HT-29 (cell line): ENCODE results near the gene RPS6KC1. TPM values are rescaled to one million over a fixed set of nuclear protein-coding genes. Genes with fewer than 3 reads are reported as not detected.
"Not testable (repeated sequence)": the region's sequence is repeated elsewhere in the genome, so short reads cannot be mapped to it uniquely, and the experiment has no call there.

Experiments used
- DNase-seq: peaks from one replicate; pipeline ENCODE4 v3.0.0-alpha.2; 2015; ENCODE audit warnings: low spot score
- total RNA-seq: library from RNA; depleted of rRNA; stranded (reverse); fragments of >200 nt; shearing (Covaris generic); gene quantifications from 2 replicates; pipeline ENCODE4 v1.2.3, GENCODE V29; 2014

RPS6KC1 gene
- total RNA-seq, 1 experiment from 2014 or later, result 4.7 TPM

DNA sequence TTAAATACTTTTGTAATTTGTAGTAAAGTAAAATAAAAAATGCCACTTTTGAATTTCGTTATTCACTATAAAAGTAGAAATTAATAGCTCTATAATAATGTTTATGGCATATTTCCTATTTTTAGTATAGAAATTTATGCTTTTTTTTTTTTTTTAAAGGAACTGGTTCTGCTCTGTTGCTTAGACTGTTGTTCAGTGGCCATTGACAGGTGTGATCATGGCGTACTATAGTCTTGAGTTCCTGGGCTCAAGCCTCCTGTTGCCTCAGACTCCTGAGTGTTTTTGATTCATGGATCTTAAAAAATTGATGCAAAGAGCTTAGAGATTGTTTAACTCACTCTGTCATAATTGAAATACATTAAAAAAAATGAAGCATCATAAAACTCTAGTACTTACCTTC lies 53.6 kb downstream of the RPS6KC1 start:
- DNase-seq, result no peak

DNA sequence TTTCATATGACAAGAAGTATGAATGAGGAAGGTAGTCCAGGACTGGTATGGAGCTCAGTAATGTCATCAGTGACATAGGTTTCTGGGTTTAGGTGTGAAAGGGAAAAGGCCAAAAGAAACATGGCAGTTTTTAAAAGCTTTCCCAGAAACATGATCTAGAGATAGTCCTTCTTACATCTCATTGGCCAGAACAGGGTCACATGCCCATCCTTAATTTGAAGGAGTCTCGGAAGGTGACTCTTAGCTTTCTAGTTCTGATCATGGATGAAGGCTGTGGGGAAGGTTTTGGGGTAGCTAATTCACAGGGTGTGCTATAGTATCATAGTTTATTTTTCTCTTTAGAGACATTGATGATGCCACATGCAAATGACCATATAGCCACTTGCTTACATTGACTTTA lies 55.3 kb downstream of the RPS6KC1 start:
- no peak for DNase-seq

DNA sequence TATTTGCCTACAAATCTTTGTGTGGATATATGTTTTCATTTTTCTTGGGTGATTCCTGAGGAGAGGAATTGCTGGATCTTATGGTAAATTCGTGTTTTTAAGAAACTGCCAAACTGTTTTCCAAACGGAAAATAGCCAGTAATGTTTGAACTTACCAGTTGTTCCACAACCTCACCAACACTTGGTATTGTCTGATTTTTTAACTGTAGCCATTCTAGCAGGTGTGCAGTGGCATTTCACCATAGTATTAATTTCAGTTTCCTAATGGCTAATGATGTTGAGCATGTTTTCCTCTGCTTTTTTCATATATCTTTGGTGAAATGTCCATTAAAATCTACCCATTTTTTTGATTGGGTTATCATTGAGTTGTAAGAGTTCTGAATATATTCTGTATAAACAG lies 56.6 kb downstream of the RPS6KC1 start:
- no peak for DNase-seq

DNA sequence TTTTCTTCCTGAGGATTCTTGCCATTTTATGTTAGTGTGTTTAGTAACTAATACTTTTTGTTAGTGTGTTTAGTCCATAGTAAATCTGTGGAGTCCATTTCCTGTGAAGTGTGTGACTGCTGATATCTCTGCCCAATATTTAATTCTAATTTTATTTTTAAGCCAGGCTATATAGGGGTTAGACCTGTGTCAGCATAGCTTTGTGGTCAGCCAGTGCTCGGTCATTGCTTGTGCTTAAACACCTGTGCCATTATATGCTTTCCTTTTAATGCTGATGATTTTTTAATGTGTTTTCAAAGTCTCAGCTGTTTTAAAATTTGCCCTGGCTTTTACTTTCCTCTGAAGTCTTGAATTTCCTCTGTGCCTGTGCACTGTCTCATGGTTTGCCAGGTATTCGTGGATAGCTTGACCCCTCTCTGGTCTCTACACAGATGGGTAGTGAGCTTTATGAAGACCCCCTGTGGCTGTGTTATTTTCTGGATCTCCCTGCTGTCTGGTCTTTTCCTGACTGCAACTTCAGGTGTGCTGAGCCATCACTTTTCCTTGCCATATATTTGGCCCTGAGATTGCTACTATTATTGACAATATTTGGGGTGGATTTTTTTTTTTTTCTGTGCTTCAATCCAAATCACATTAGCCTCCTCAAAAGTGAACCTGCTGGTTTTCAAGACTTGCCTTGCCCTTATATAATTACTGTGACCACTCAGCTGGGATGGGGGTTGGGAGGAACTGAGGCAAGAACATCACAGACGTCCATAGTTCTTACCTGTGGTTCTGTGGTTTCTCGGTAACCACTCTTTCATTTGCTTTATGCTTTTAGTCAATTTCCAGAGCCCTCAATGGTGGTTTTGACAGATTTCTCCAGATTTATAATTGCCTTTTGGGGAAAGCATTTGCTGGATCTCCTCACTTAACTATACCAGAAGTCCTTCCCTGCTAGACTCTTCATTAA lies 59.6 kb downstream of the RPS6KC1 start:
- no peak for DNase-seq

DNA sequence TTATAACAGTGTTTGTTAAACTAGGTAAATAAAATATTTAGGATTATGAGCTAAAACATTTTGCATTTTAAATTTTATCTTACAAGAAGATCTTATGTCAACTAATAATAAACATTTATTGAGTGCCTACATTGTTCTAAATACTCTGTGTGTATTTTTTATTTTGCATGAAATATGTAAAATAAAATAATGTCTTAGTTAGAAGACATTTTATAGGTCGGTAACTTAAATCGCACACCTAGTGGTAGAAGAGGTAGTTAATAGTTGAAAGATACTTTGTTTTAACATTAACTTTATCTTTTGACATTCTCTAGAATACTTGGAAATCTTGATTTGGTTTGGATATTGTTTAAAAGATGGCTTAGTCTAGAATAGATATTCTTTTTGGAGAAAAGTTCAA lies 60.5 kb downstream of the RPS6KC1 start:
- DNase-seq, result no peak

DNA sequence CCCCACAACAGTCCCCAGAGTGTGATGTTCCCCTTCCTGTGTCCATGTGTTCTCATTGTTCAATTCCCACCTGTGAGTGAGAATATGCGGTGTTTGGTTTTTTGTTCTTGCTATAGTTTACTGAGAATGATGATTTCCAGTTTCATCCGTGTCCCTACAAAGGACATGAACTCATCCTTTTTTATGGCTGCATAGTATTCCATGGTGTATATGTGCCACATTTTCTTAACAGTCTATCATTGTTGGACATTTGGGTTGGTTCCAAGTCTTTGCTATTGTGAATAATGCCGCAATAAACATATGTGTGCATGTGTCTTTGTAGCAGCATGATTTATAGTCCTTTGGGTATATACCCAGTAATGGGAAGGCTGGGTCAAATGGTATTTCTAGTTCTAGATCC lies 61.7 kb downstream of the RPS6KC1 start:
- not testable (repeated sequence) for DNase-seq

DNA sequence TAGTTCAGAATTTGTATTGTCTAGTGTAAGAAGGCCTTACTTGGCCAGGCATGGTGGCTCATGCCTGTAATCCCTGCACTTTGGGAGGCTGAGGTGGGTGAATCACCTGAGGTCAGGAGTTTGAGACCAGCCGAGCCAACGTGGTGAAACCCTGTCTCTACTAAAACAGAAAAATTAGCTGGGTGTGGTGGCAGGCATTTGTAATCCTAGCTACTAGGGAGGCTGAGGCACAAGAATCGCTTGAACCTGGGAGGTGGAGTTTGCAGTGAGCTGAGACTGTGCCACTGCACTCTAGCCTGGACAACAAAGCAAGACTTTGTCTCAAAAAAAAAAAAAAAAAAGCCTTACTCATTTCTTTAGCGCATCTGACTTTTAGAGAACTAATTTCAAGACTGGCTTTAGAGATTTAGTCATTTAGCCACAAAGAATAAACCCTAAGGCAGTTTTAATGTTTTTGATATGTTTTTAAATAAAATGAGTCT lies 66.7 kb downstream of the RPS6KC1 start:
- not testable (repeated sequence) for DNase-seq

DNA sequence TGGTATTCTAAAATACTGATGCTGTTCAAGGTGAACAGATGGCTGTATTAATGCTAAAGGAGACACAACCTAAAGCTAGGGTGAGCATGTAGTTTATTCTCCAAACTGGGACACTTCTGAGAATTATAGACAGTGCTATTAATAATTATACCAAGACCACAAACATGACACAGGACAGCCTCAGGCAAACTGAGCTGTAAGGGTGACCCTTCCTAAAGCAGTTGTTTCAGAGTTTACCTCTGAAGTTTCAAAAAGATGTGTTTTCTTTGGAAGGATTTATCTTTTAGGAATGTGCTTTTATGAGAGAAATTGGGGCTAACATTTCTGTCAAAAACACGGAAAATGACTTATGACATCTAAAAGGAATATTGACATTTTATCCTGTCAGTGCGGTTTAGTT lies 68.8 kb downstream of the RPS6KC1 start:
- no peak for DNase-seq

DNA sequence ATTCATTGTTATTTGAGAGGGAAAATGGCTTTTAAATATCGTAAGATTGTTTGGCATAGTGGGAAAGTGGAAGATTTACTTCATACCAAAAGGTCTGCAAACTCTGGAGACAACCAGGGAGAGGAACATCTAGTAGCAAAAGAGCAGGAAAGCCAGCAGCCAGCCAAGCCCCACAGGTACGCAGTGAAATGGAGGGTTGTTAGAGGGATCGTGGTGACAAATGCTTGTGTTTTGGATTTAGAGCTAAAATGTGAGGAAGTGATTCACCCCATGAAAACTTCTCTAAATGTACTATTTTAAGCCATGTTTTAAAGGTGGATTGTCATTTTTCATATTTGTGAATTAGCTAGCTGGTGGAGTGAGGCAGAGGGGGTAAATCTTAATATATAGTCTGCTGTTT lies 69.3 kb downstream of the RPS6KC1 start:
- no peak for DNase-seq

DNA sequence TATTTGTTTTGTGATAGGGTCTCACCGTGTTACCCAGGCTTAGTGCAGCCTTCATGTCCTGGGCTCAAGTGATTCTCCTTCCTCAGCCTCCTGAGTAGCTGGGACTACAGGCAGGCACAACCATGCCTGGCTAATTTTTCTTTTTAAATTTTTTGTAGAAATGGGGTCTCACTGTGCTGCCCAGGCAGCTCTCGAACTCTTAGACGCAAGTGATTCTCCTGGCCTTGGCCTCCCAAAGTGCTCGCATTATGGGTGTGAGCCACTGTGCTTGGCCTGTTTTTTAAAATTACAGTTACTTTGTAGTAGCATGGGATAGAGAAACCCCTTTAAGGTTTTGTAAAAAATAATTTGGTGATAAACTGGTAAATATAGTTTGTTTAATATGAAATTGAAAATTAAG lies 69.9 kb downstream of the RPS6KC1 start:
- DNase-seq, result no peak

DNA sequence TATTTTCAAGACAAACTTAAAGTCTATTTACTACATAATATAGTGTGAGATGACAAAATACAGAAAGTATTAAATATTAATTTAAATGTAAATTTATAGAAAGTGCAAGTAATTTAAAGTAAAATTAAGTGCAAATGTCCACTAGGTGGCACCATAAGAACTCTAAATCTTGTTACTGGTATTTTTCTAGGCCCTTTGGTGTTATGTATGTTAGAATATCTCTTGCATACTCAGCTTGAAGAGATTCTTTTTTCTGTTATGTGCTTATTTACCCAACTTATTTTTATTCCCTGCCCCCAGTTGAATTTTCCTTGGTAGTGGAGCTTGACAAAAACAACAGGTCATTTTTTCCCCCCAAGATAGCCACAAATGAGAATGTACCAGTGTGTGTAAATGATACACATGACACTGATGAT lies 71.5 kb downstream of the RPS6KC1 start:
- peak; percentile 69 for DNase-seq

DNA sequence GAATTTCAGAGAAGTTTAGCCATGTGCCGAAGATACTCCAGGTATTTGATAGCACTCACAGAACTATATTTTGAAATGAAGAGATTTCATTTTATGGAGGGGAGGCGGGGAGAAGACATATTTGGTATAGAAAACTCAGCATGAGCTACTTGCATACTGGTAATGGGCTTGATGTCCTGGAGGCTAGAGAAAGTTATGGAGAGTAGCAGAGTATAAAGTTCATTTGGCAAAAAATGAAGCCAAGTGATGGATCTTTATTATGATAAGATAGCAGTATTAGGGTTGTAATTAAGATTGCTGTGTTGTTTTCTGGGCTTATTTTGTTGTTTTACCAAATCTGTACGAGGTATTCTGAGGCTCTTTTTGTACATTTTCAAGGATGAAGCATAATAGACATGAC lies 72.0 kb downstream of the RPS6KC1 start:
- DNase-seq, result no peak

DNA sequence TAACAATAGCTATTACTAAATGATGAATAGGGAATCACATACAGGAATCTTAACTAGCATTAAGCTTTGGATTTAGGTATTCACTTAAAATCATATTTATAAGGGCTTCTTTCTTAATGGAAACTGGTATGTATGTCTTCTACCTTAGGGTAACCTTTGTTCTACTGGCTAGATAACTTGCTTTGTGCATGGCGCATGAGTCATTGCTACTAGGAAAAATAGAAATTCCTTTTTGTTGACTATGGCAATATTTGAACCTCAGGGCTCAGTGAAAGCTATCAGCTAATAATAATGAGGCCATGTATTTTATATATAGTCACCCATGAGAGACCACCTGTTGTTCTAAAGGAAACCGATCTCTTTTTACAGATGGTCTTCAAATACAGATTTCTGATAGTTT lies 72.5 kb downstream of the RPS6KC1 start:
- no peak for DNase-seq

DNA sequence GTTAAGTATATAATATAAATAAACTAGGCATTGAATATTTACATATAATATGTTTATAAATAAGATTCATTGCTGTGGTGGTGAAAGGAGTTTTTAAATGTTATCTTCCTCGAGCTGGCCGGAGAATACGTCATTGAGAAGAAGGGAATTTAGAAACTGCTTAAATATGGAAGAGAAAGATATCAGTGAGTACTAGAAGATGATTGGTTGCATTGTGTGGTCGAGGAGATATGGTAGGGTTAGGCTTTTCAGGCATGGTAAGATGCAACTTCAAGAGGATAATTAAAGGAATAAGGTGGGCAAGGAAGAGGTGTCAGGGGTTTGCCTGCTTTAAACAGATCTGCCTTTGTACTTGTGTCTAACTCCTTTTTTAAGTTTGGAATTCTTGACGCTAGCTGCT lies 73.5 kb downstream of the RPS6KC1 start:
- no peak for DNase-seq

DNA sequence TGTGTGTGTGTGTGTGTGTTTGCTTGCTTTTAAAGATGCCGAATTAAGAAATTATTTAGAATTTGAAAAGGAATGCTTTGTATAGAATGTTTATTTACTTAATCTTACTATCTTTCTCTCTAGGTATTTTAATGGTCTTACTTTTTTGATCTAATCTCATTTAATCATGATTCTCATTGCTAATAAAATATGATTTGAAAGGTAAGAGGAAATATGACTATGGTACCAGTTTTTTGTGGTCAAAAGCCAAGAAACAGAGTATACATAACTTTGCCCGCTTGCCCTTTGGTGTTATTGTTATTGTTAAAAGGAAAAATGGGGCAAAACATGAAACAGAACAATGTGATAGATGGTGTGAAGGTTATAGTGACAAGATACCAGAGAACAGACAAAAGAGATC lies 74.6 kb downstream of the RPS6KC1 start:
- DNase-seq, result no peak

DNA sequence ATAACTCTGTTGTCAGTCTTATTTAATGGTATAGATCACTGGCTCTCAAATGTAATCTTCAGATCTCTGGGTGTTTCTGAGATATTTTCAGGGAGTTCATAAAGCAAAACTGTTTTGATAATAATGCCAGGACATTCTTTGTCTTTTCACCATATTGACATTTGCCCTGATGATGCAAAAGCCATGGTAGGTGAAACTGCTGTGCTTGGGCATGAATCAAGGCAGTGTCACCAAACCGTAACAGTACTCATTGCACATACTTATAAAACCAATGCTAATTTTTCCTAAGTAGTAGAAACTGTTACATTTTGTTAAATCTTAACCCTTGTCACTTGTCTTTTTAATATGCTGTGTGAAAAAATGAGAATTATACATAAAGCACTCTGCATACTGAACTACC lies 76.0 kb downstream of the RPS6KC1 start:
- DNase-seq, result no peak

DNA sequence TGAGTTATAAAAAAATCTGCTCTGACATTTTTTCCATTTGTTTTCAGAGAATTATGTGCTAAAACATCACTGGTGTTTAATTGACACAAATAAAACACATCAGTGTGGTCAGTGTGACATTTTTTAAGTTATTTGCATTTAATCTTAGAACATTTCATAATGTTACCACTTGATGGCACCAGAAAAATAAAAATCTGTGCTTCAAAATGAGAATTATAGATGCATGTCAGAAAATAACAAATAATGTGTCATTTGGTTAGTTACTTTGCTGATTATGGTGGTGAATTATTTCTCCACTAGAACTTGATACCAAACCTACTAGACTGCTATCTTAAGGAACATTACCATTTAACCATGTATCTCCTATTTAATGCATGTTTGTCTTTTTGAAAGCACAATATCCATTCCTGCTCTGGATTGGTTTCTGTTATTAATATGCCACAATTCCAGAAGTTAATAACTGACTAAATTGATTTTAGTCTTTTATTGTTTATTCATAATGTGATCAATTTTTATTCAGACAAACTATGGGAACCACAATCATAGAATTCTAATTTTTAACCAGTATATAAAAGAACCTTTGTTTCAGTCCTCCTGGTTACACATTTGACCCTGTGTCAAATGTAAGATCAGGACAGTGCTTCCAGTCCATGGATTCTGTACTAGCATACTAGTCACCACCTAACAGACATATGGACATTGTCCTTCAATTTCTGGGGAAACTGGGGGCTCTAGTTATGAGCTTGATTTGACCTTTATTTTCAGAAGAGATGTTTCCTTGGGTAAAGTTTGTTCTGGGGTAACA lies 81.0 kb downstream of the RPS6KC1 start:
- no peak for DNase-seq

DNA sequence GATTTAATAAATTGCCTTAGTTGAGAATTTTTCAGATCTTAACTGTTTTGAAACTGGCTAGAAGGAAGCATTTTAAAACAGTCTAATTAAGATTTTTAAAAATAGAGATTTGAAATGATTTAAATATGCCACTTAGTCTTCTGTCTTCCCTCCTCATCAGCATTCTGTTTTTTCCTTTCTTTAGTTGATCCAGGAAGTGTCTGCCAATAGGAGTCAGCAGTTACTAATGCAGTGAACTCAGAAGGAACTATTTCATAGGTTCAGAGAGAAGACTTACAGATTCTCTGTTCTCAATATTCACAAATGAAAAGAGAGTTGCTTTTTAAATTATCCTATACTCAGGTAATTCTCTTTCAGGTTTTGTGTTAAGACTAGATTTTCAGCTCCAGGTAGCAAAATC lies 84.5 kb downstream of the RPS6KC1 start:
- no peak for DNase-seq

DNA sequence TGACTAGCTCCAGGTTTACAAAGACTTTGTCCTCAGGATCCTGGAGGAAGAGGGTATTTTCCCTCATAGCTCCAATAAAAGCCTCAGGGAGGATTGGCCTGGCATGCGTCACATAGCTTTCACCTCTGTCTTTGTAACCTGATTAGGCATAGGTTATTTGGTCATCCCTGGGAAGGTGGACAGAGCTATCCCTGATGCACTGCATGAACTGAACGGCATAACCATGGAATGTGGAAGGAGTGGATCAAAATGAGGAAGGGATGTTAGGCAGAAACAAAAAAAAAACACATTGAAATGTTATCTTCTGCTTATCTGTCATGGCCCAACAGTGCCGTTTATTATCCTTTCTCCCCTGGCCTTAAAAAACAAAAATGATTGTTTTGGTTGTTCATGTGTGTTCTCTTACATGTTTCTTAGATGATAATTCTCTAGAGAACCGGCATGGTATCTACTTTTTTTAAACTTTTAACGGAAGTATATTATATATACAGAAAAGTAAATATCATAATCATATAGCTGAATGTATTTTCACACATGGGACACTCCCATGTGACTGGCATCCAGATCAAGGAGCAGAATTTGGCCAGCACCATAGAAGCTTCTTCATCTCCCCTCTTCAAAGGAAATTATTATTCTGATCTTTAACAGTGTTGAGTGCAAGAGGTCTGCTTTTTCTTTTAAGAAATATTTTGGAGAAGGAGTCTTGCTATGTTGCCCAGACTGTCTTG lies 85.3 kb downstream of the RPS6KC1 start:
- no peak for DNase-seq

DNA sequence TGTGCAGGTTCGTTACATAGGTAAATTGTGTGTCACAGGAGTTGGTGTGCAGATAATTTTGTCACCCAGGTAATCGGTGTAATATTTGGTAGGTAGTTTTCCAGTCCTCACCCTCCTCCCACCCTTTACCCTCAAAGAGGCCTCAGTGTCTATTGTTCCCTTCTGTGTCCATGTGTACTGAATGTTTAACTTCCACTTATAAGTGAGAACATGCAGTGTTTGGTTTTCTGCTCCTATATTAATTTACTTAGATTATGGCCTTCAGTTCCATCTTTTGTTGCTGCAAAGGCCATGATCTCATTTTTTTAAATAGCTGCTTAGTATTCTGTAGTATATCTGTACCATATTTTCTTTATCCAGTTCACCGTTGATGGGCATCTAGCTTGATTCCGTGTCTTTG lies 87.3 kb downstream of the RPS6KC1 start:
- DNase-seq, result no peak

DNA sequence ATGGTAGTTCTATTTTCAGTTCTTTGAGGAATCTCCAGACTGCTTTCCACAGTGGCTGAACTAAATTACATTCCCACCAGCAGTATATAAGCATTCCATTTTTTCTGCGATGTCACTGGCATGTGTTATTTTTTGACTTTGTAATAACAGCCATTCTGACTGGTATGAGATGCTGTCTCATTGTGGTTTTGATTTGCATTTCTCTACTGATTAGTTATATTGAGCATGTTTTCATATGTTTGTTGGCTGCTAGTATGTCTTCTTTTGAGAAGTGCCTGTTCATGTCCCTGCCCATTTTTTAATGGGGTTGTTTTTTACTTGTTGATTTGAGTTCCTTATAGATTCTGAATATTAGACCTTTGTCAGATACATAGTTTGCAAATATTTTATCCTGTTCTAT lies 87.9 kb downstream of the RPS6KC1 start:
- no peak for DNase-seq

DNA sequence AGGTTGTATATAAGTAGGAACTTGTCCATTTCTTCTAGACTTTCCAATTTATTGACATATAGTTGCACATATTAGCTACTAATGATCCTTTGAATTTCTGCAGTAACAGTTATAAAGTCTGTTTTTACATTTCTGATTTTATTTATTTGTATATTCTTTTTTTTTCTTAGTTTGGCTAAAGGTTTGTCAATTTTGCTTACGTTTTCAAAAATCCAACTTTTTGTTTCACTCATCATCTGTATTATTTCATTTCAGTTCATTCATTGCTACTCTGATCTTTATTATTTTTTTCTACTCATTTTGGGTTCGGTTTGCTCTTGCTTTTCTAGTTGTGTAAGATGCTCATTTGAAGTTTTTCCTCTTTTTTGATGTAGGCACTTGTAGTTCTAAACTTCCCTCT lies 97.9 kb downstream of the RPS6KC1 start:
- no peak for DNase-seq
